Fibroblast of skin of right biceps (primary cell): ENCODE data around the gene CCDC183.
"Not testable (repeated sequence)": the region's sequence is repeated elsewhere in the genome, so short reads cannot be mapped to it uniquely, and the experiment has no call there.

Experiments
- DNase-seq: peaks from one replicate; pipeline ENCODE4 v3.0.0-alpha.2; 2013

Gene CCDC183

DNA sequence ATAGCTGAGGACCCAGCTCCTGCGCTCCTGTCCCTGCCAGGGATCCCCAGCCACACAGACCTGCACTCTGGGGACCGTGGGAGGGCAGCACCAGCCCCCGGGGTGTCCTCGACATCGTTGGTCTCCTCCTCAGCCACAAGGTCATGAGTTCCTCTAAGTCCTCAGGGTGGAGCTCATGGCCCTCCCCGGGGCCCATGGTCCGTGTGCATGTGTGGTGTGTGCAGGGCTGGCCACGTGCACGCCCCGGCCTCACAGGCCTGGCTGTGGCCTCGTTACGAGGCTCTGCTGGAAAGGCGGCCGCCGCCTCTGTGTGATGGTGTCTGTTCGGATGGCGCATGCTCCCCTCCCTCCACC is 30.0 kb downstream of the CCDC183 start:
- no peak for DNase-seq

DNA sequence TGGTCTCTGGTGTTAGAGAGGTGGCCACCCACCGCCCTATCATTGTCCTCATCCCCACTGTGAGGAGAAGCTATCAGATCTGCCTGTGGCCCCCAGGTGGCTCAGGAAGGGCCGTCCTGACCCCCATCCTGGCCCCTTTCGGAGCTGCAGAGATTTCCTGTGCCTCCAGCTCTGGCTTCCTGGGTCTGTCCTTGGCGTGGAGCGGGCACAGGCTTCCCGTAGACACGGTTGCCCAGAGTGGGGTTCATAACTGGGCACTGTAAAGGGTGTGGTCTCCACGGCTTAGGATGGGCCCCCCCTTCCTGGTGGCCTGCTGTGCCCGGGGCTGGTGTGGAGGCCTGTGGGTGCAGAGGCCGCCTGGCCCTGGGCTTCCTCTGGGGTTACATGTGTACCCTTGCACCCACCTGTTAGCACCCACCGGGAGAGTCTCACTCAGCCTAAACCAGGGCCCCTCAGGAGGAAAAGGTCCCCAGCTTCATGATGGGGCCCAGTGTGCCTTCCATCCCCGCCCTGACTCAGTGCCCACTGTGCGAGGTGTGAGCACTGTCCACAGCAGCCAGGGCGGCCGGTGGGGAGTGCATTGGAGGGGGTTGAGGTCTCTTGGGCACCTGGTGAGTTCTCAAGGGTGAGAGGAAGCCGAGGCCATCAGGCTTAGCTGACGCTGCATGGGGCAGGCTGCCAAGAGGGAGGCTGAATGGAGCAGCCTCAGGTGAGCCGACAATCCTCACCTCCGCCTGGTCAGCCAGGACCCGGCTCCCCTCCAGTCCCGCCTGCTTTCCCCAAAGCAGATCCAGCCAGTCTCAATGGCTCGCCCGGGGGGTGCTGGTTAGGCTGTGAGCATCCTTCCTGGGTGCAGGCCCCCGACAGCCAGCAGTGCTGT is 30.8 kb downstream of the CCDC183 start:
- DNase-seq = no peak

DNA sequence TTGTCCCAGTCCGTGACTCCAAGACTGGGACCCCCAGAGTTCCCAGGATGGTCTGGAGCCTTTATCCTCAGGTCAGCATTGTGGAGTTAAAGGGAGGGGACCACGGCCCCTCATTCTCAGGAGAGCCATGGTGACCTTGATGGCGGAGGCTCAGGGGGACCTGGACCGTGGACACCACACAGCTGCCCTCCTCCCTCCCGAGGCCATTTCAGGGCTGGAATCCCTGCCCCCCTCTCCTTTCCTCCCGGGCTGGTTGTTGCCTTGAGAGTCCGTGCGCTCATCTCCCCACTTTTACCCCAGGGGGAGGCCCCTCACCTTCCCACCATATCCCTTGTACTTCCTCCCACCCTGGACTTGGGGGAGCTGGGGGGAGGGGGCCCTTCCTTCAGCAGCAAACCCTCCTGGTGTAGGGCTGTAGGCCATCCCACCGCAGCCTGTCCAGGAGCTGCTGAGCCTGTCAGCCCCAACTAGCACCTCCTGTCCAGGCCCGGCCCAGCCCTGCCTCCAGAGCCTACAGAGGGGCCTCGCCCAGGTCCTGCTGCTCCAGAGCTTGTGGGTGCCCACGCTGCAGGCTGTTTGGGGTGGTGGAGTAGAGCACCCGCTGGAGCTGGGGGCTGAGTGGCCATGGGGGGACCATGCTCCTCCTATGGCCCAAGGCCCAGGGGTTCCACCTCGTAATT is 31.8 kb downstream of the CCDC183 start:
- DNase-seq = no peak

DNA sequence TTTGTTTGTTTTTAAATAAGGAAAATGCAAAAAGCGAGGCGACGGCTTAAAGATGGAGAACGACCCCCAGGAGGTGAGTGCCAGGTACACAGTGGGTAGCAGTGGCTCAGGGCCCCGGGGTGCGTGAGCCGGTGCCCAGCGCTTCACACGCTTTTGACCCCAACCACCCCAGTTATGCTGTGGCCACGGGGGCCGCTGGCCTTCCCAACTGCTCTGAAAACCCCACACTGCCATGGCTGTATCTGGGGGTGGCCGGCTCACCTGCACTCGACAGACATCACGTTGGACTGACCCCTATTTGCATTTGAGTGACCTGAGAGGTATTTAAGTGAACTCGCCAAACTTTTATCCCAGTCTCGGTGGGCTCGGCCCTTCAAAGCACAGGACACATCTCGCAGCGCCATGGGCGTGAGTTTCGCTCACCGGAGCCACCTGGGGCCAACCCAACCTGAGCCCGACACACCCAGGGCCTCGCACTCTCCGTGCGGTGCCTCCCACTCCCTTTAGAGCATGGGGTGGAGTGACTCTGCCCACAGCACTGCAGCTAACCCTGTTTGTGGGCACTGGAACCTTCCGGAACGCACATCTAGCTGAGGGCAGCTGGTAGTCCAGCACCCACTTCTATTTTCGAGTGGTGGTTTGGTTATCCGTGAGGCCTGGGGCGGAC is 32.5 kb downstream of the CCDC183 start:
- DNase-seq = no peak

DNA sequence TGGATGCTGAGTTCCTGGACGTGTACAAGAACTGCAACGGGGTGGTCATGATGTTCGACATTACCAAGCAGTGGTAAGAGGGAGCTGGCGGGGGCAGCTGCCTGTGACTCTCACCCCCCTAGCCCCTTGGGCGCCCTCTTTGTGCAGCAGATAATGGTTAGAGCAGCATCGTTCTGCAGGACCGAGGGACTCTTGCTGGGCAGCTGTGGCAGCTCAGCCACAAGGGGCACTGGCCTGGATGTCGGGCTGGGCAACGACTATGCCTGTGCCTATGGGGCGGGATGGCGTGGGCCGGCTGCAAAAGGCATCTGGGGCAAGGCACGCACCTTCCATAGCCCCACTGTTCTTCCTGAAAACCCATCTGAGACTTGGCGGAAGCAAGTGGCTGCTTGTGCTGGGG is 33.3 kb downstream of the CCDC183 start:
- DNase-seq = no peak

DNA sequence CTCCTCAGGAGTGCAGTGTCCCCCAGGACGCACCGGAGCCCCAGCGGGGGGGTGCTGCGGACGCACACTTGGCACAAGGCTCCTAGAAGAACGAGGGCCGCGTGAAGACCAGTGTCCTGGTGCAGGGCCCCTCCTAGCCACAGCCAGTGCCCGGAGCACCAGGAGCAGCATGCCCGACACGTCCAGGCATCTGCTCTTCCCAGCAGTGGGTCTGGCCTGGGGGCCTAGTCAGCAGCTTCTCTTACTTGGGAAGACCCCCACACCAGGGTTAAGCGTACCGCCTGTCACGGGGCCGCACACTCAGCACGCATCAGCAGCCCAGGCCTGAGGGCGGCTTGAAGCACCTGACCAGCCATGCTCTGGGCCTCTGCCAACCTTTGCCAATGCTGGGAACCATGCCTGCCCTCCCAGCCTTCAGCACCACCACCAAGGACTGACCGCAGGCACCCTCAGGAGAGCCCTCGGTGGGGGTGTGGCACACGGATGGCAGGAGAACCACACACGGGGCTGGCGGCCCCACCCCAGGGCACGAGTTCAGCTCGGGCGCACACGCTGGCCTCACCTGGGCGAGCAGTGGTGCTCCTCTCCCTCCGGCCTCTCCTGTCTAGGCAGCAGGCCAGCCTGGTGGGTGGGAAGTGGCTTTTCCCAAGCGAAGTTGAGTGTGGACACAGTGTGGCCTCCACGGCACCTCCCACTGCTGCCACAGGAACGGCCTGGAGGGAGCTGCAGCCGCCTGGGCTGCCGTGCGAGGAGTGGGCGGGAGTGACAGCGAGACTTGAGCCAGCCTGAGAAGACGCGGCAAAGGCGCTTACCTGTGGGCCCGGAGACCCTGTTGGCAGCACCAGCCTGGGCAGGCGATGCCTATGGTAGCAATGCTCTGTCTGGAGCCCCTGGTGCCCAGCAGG is 34.1 kb downstream of the CCDC183 start:
- no peak for DNase-seq

DNA sequence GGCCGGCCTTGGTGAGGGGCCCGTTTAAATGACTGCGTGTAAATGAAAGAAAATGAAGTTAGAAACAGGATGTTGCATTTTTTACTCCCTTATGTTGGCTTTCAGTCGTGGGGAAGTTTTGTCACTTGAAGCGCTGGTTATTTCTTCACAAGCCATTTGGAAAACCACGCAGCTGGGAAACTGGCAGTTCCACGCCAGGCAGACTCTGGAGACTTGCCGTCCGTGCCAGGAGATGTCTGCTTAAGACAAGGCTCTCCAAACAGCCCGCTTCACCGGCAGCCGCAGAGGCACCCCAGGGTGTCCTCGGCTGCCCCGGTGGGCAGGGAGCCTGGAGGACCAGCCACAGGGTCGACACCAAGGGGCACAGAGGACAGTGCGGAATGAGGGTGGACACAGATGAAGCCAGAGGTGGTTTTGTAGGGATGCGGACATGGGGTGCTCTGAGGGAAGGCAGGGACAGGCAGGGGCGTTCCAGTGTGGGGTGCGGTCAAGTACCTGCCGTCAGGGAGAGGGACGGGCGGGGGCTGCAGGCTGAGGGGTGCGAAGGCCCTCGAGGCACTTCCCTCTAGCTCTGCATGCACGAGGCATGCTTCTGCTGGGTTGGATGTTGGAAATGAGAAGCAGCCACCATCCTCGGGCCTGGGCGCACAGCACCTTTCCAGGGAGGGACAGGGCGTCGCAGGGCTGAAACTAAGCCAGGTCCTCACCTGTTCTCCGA is 35.0 kb downstream of the CCDC183 start:
- no peak for DNase-seq

DNA sequence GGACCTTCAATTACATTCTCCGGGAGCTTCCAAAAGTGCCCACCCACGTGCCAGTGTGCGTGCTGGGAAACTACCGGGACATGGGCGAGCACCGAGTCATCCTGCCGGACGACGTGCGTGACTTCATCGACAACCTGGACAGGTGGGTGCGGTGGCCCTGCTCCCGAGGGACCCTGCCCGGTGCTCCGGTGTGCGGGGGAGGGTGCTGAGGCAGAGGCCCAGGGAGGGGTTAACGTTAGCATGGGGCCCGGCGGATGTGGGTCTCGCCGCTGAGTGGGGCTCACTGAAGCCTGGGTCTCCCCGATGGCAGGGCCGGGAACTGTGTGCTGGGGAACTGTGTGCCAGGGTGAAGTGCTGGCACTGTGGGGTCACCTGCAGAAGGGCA is 35.6 kb downstream of the CCDC183 start:
- no peak for DNase-seq

DNA sequence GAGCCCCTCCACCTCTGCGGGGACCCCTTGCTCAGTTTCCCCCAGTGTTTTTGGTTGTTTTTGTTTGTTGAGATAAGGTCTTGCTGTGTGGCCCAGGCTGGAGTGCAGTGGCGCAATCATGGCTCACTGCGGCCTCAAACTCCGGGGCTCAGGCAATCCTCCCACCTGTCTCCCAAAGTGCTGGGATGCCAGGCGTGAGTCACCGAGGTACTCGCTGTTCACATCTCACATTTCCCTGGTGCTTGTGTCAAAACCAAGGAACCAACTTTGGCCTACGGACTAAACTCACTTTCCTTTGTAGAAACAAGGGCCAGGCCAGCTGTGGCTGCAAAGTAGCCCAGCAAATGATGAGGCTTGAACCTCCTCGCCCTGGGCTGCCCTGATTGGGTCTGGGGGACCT is 36.4 kb downstream of the CCDC183 start:
- no peak for DNase-seq

DNA sequence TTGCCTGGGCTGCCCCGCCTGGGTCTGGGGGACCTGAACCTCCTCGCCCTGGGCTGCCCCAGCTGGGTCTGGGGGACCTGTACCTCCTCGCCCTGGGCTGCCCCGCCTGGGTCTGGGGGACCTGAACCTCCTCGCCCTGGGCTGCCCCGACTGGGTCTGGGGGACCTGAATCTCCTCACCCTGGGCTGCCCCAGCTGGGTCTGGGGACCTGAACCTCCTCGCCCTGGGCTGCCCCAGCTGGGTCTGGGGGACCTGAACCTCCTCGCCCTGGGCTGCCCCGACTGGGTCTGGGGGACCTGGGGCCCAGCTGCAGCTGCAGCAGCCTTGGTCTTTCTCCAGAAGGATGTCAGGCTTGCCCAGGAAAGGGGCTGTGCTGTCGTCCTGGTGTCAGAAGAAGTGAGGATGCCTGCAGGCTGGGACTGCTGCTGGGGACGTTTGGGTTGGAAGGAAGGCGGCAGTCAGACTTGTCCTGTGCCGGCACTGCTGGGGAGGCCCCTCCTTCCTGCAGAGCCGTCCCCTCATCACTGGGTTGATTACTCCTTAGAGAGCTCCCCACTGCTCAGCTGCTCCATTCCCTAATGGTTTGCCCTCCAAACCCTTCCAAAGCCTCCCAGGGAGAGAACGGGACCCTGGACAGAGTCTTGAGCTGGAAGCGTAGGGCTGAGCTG is 37.4 kb downstream of the CCDC183 start:
- DNase-seq = not testable (repeated sequence)

DNA sequence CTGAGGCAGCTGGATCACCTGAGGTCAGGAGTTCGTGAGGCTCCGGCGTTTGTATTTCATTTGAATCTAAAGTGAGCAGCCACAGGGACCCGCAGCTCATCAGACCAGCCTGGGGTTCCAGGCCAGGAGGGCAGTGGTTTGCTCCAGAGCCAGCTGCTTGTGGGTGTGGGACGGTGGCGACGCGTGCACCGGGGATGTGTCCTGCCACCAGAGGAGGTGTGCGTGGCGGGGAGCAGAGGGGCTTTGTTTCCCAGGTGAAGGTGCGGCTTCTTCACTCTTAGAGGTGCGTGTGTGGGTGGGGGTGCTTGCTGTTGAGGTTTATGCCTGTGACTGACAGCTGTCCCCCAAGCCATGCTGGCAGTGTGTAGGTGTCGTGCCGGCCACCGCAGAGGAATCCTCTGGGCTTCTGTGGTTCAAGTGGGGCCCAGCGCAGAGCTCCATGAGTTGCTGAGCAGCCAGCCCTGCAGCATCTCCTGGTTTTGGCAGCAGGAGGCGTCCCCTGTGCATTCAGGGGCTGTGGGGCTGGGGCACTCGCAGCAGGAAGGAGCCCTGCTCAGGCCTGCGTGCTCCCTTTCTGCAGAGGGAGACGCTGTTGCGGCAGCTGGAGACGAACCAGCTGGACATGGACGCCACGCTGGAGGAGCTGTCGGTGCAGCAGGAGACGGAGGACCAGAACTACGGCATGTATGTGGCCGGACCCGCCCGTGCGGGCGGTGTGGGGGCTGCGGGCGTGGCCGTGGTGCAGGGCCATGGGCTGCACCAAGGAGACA is 39.2 kb downstream of the CCDC183 start:
- no peak for DNase-seq

DNA sequence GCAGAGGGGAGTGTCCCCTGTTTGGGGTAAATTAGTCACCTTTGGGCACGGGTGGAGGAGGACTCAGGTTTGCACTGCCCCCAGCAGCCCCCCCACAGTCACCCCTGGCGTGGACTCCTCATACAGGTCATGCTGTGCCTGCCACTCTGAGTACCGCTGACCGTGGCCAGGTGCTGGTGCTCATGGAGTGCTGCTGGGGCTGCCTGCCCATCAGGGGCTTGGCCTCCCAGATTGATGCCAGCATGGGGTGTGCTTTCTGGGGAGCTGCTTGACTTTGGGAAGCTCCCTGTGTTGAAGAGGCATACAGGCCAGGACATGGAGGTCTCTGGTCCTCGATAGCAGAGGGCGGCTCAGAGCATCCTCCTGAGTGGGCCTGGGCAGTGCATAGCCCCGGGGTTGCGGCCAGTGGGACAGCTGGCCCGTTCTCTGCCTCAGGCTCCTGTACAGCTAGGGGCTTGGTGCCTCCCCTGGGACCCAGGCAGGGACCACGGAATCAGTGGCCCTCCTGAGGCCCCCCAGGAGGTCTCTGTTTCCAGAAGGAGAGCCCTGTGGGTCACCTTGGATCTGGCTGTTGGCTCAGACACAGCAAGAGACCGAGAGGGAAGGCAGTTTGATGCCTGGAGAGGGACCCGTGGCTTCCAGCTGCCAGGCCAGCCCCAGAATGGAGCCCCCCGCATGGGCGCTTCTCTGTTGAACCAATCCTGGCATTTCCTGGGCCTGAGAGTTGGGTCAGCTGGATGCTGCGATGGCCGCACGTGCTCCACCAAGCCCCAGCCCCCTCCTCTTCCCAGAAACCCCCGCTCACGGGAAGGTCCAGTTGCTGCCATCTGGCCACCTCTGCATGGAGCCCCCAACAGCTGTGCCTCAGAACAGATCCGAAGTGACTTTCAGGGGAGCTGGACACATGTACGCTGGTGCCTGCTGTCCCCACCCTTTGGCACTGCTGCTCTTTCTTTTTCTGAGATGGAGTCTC is 40.1 kb downstream of the CCDC183 start:
- DNase-seq = no peak

DNA sequence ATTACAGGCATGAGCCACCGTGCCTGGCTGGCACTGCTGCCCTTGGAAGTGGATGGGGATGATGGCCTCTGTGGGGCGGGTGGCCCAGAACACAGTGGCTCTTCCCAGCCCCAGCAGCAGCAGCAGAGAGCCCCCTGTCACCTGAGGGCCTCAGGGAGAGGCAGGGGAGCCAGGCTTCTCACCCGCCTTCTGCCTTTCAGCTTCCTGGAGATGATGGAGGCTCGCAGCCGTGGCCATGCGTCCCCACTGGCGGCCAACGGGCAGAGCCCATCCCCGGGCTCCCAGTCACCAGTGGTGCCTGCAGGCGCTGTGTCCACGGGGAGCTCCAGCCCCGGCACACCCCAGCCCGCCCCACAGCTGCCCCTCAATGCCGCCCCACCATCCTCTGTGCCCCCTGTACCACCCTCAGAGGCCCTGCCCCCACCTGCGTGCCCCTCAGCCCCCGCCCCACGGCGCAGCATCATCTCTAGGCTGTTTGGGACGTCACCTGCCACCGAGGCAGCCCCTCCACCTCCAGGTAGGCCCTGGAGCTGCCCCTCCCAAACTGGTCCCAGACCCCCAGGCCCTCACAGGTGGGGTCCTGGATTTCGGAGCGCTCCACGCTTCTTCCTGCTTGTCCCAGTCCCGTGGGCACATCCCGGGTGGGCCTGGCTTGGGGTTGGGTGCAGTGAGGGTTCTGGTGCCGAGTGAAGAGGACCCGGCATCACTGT is 41.2 kb downstream of the CCDC183 start:
- DNase-seq = no peak

DNA sequence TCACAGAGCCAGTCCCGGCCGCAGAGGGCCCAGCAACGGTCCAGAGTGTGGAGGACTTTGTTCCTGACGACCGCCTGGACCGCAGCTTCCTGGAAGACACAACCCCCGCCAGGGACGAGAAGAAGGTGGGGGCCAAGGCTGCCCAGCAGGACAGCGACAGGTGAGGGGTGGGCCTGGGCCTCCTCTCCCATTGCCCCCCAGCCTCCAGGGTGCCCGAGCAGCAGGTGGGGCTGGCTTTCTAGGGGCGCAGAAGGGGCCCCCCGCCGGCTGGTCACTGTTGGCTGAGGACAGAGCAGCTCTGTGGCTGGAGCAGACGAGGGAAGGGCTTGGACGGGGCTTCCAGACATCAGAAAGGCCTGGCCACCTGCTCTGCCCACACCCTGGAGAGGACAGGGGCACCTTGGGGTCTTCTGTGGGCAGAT is 41.7 kb downstream of the CCDC183 start:
- DNase-seq = not testable (repeated sequence)

DNA sequence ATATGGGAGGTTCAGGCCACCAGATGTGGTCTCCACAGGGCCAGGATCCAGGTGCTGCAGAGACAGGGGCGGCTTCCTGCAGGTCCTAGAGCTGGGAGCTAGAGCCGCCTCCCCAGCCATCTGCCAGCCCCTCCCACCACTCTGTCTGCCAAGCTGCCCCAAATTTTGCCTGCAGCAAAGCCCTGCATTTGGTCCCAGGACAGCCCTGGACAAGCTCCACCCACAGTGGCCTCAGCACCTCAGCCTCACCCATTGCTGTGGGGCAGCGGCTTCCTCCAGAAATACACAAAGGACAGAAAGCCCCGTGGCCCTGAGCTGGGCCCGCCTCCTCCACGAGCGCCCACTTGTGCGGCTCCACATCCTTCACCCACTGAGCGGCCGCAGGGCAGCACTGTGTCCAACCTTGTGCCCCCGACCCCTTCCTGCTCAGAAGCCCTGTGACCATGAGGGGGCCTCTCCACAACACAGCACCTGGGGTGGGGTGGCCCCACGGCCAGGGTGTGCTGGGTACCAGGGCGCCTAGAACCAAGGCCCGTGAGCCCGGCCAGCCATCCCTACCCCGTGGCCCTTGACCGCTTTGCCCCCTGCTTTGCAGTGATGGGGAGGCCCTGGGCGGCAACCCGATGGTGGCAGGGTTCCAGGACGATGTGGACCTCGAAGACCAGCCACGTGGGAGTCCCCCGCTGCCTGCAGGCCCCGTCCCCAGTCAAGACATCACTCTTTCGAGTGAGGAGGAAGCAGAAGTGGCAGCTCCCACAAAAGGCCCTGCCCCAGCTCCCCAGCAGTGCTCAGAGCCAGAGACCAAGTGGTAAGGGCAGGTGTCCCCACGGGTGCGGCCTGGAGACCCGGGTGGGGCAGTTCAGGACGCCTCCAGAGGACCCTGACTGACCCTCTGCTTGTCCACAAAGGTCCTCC is 42.4 kb downstream of the CCDC183 start:
- DNase-seq = no peak

DNA sequence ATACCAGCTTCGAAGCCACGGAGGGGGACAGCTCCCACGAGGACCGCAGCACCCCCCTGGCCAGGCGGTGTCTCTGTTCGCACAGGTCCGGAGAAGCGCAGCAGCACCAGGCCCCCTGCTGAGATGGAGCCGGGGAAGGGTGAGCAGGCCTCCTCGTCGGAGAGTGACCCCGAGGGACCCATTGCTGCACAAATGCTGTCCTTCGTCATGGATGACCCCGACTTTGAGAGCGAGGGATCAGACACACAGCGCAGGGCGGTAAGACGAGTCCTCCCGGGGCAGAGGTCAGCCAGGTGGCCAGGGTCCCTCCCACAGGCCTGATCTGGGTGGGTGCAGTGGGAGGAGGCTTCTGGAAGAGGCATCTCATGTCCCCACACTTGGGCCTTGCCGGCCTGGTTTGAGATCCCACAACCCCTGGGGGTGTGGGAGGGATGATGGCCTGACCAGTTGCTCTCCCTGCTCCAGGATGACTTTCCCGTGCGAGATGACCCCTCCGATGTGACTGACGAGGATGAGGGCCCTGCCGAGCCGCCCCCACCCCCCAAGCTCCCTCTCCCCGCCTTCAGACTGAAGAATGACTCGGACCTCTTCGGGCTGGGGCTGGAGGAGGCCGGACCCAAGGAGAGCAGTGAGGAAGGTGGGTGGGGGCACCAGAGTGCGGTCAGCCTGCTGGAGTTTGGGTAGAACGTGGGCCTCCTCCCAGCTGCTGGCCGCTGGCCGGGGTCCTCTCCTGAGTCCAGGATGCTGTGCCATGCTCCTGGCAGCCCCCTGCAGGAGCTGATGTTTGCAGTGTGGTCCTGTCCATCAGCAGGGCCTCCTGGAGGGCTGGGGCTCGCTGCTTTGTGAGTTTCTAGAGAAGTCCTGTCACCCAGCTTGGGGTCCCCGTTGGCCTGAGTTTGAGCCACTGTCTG is 43.3 kb downstream of the CCDC183 start:
- no peak for DNase-seq
